Activated CD4-positive, CD25-positive, alpha-beta regulatory T cell treated with anti-CD3 and anti-CD28 coated beads, Interleukin-2, amount 50 U/mL, for 72 hours (primary cell): ENCODE data around the gene JCAD.
"Not testable (repeated sequence)": the region's sequence is repeated elsewhere in the genome, so short reads cannot be mapped to it uniquely, and the experiment has no call there.

ENCODE experiments used
- DNase-seq: peaks from one replicate; pipeline ENCODE4 v3.0.0; 2021

JCAD gene

GRCh38 chr10:30018496-30018895, 40.9 kb downstream of the JCAD start:
- no peak for DNase-seq

DNA sequence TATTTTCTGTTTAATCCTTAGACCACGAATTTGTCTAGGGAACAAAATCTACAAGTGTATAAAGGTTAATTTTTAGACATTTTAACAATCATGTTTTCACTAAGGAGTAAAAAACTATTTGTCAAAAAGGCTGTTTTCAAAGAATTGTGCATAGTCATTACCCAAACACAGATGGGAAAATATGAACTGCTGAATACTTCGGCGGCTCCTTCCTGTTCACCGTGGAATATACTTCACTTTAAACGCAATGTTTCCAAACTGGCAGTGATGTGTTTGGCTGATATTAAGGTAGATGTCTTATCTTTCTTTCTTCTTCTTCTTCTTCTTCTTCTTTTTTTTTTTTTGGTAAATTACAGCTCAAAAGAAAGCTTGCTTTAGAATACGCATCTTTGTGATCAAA, 41.4 kb downstream of the JCAD start:
- DNase-seq, result no peak

- no peak for DNase-seq
These were observed 41.8 kb downstream of the JCAD start for GRCh38 chr10:30017556-30017955.

DNA sequence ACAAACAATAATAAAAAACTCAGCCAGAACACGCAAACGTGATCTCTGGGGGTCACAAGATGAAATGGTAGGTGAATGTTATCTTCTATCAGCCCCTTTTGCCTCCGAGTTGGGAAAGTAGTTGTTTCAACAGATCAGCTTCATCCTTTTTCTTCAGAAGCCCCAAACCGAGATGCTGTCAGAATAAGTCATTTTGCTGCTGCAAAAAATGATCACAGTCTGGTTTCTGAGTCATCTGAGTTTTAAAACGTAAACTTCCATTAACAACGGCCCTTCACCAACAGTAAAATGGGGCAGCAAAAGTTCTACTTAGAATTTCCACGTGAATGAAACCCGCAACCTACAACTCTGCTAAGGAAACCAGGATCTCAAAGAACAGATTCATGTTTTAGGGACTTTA, 44.9 kb downstream of the JCAD start:
- no peak for DNase-seq

DNA sequence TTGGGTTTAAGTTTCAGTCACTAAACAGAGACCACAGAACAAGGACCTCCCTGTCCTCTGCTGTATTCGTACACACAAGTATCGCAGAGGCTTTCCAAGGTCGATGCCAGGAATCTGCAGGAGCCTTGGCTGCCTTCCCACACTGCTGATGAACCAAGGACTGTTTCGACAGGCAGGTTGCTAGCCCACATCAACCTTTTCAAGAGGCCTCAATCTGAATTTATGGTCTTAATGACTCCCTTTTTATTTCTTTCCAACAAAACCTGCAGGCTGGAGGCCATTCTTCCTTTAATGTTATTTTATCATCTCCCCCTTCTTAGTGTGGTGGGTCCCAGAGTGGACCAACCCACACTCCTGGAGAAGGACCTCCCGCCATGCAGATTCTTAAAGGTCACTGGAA, 45.6 kb downstream of the JCAD start:
- no peak for DNase-seq

GRCh38 chr10:30011956-30012647, 47.3 kb downstream of the JCAD start:
- no peak for DNase-seq

GRCh38 chr10:30011396-30011795, 48.0 kb downstream of the JCAD start:
- no peak for DNase-seq

DNA sequence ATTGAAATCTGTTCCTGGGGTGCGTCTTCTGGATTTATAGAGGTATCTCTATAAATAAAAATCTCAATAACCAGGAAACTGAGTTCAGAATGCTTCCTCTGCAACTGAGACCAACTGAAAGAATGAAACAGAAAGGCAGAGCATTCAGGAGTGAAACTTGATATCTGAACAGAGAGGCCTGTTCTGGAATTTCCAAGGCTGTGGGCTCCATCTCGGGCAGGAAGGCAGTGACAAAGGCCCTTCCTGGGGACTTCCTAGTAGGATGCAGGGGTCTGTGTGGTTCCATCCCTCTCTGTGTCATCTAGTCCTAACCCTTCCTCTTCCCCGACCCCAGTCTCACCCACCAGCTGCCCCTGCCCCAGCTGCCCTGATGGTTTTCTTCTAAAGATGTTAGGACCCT, 52.0 kb downstream of the JCAD start:
- DNase-seq, result no peak

DNA sequence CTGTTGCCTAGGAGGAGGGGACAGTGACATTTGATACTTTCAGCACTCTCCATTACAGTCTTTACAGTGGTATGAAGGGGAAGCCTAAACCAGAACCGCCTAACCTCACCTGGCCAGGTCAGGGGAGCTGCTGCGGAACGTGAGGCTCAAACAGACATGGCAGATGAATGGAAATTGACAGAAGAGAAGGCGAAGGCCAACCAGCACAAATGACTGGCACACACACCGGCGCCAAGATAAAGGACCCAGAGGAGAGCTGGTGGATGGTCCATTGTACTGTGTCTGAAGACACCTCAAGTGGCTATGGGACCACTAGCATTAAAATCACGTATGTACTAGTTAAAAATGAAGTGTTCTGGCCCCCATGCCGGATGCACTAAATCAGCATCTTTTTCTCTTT, 53.0 kb downstream of the JCAD start:
- no peak for DNase-seq

GRCh38 chr10:30005116-30005515, 54.3 kb downstream of the JCAD start:
- DNase-seq, result not testable (repeated sequence)

GRCh38 chr10:30002426-30003266, 56.7 kb downstream of the JCAD start:
- DNase-seq, result peak; percentile 56

- DNase-seq, result no peak
These were observed 58.4 kb downstream of the JCAD start for GRCh38 chr10:30000802-30001571.

GRCh38 chr10:29998142-29998808, 61.1 kb downstream of the JCAD start:
- peak; percentile 64 for DNase-seq

- DNase-seq, result no peak
These were observed 64.6 kb downstream of the JCAD start for GRCh38 chr10:29994811-29995210.

GRCh38 chr10:29993319-29993915, 66.0 kb downstream of the JCAD start:
- no peak for DNase-seq

DNA sequence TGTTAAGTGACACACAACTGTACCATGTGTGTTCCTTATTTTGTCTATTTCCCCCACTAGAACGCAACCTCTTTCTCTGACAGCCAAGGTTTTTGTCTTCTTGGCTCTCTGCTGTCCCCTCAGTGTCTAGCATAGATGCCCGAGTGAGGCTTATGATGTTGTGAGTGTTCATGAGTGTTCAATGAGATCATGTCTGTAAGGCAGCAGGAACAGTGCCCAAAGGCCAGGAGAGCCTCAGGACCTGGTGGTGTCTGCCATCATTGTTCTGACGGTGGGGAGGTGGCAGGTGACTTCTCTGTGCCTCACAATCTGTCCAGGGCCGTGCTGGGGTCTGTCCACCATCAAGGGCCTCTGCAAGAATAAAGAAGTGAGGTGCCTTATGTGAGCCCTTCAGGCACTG, 66.5 kb downstream of the JCAD start:
- DNase-seq, result no peak

GRCh38 chr10:29991382-29991781, 68.0 kb downstream of the JCAD start:
- DNase-seq, result no peak

DNA sequence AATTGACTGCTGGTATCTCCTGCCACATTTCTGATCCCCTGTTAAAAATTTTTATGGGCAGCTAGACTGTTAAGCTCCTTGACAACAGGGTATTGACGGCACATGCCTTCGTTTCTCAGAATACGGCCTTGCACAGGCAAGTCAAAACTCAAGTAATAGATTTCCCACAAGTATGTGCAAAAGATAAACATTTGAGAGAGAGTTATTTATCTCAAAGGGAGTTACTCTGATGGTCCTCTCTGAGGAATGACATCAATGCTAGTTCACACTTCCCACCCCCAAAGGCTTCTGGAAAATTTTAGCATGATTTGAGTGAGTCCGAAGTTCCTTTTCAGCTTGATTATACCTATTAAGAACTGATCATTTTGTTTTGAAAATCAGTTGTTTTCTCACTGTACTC, 71.9 kb downstream of the JCAD start:
- no peak for DNase-seq

GRCh38 chr10:29982997-29983648, 76.3 kb downstream of the JCAD start:
- no peak for DNase-seq

- no peak for DNase-seq
These were observed 77.9 kb downstream of the JCAD start for GRCh38 chr10:29981510-29981909.

DNA sequence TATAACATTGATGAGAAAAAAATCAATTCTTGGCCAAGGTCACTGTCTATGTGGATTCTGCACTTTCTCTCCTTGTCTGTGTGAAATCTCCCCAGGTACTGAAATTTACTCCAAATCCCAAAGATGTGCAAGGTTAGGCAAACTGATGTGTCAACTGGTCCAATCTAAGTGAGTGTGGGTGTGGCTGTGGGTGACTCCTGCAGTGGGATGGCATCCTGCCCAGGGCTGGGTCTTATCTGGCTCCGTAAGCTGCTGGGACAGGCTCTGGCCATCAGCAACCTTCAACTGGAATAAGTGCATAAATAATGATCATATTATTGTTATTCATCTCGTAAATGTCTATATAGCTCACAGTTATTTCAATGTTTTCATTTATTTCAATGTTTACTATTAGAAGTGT, 79.3 kb downstream of the JCAD start:
- DNase-seq, result no peak

DNA sequence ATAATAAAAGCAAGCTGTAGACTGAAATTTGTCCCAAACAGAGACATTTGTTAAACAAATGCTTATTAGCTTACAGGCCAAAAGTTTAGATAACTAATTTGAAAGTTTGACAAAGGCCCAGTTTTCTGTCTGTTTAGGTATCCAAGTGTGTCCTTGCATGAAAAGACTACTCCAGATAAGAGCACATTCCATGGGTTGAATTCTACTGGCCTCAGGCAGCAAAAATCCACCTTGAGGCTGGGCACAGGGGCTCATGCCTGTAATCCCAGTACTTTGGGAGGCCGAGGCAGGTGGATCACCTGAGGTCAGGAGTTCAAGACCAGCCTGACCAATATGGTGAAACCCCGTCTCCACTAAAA, 80.0 kb downstream of the JCAD start:
- not testable (repeated sequence) for DNase-seq
